ENCODE data around the gene NUDT16.

NUDT16 gene

GRCh38 chr3:131349454-131349853 lies 32.1 kb upstream of the NUDT16 start:
- H4K91ac ChIP-seq (ENCODE audit: low read depth, low read length, poor library complexity) = no peak overlapping the region
- no peak overlapping the region for H4K8ac ChIP-seq (ENCODE audit: low read depth, low read length)
- H3K36me3 ChIP-seq (replicated peaks in 1 of 2; ENCODE audit: control insufficient read depth in 2 of 2, insufficient read depth in 2 of 2, low read length in 2 of 2) = no peaks in the 10 kb centered on the region
- no peak for DNase-seq (ENCODE audit: low spot score)
- no peak overlapping the region for H3K9ac ChIP-seq (ENCODE audit: low read depth, low read length, poor library complexity)
- H2AFZ ChIP-seq (ENCODE audit: low read length) = no peak overlapping the region
- no peak overlapping the region for H3K27ac ChIP-seq (replicated peaks; ENCODE audit: low read length)
- H3K4me2 ChIP-seq (ENCODE audit: insufficient read depth, low read length, poor library complexity, severe bottlenecking) = no peak overlapping the region
- no peak overlapping the region for H3K18ac ChIP-seq (ENCODE audit: low read length)
- H2BK15ac ChIP-seq (ENCODE audit: low read length) = no peak overlapping the region
- no peak overlapping the region for H3K4me3 ChIP-seq (ENCODE audit: low read length in 2 of 2)
- H3K4me1 ChIP-seq (ENCODE audit: control insufficient read depth in 2 of 2, insufficient read depth in 1 of 2, low read depth in 1 of 2, low read length in 2 of 2) = peaks cover 0 to 2% of the 10 kb centered on the region in 2 donors
- no peak overlapping the region for H2BK5ac ChIP-seq (ENCODE audit: low read length)
- H2BK12ac ChIP-seq (ENCODE audit: low read length) = no peak overlapping the region
- H2AK5ac ChIP-seq (ENCODE audit: low read depth, low read length) = no peak overlapping the region
- peaks cover 0 to 2% (median 0%) of the 10 kb centered on the region in 3 experiments for H3K27me3 ChIP-seq (ENCODE audit: control insufficient read depth in 3 of 3, insufficient read depth in 3 of 3, low read depth in 1 of 3, low read length in 3 of 3)
- no peak overlapping the region for H3K23ac ChIP-seq (ENCODE audit: low read depth, low read length, poor library complexity)
- H3K79me1 ChIP-seq (ENCODE audit: low read depth, low read length) = no peaks in the 10 kb centered on the region
- H2BK120ac ChIP-seq (ENCODE audit: low read depth, low read length) = no peak overlapping the region
- no peak overlapping the region for H3K14ac ChIP-seq (ENCODE audit: low read length)
- H3K4ac ChIP-seq (ENCODE audit: low read length) = no peak overlapping the region
- WGBS, 2 donors (ENCODE audit: extremely low coverage in 2 of 2, insufficient read length in 2 of 2, insufficient replicate concordance in 1 of 2) = no CpG with 5 or more reads among the region's 5 CpGs
- no peaks in the 10 kb centered on the region for H3K9me3 ChIP-seq (replicated peaks in 1 of 2; ENCODE audit: control insufficient read depth in 2 of 2, insufficient read depth in 1 of 2, low read depth in 1 of 2, low read length in 2 of 2)

- no peak overlapping the region for H2BK12ac ChIP-seq (ENCODE audit: low read length)
- H3K79me1 ChIP-seq (ENCODE audit: low read depth, low read length) = no peaks in the 10 kb centered on the region
- H2AFZ ChIP-seq (ENCODE audit: low read length) = no peak overlapping the region
- no peak overlapping the region for H3K23ac ChIP-seq (ENCODE audit: low read depth, low read length, poor library complexity)
- peaks cover 0 to 2% (median 0%) of the 10 kb centered on the region in 3 experiments for H3K27me3 ChIP-seq (ENCODE audit: control insufficient read depth in 3 of 3, insufficient read depth in 3 of 3, low read depth in 1 of 3, low read length in 3 of 3)
- H4K8ac ChIP-seq (ENCODE audit: low read depth, low read length) = no peak overlapping the region
- no peak overlapping the region for H3K27ac ChIP-seq (replicated peaks; ENCODE audit: low read length)
- H2BK5ac ChIP-seq (ENCODE audit: low read length) = no peak overlapping the region
- no peak overlapping the region for H4K91ac ChIP-seq (ENCODE audit: low read depth, low read length, poor library complexity)
- no peaks in the 10 kb centered on the region for H3K9me3 ChIP-seq (replicated peaks in 1 of 2; ENCODE audit: control insufficient read depth in 2 of 2, insufficient read depth in 1 of 2, low read depth in 1 of 2, low read length in 2 of 2)
- no peak overlapping the region for H2AK5ac ChIP-seq (ENCODE audit: low read depth, low read length)
- no peak overlapping the region for H3K4me3 ChIP-seq (ENCODE audit: low read length in 2 of 2)
- H2BK15ac ChIP-seq (ENCODE audit: low read length) = no peak overlapping the region
- no peak overlapping the region for H3K4ac ChIP-seq (ENCODE audit: low read length)
- peaks cover 0 to 2% of the 10 kb centered on the region in 2 donors for H3K4me1 ChIP-seq (ENCODE audit: control insufficient read depth in 2 of 2, insufficient read depth in 1 of 2, low read depth in 1 of 2, low read length in 2 of 2)
- no peak overlapping the region for H2BK120ac ChIP-seq (ENCODE audit: low read depth, low read length)
- H3K4me2 ChIP-seq (ENCODE audit: insufficient read depth, low read length, poor library complexity, severe bottlenecking) = no peak overlapping the region
- no peak overlapping the region for H3K14ac ChIP-seq (ENCODE audit: low read length)
- no peak for DNase-seq (ENCODE audit: low spot score)
- no peak overlapping the region for H3K18ac ChIP-seq (ENCODE audit: low read length)
- no peaks in the 10 kb centered on the region for H3K36me3 ChIP-seq (replicated peaks in 1 of 2; ENCODE audit: control insufficient read depth in 2 of 2, insufficient read depth in 2 of 2, low read length in 2 of 2)
- WGBS, 2 donors (ENCODE audit: extremely low coverage in 2 of 2, insufficient read length in 2 of 2, insufficient replicate concordance in 1 of 2) = no CpG with 5 or more reads among the region's 4 CpGs
- peak overlapping the region; percentile 25 for H3K9ac ChIP-seq (ENCODE audit: low read depth, low read length, poor library complexity)
Measured at GRCh38 chr3:131349946-131350347, 31.6 kb upstream of the NUDT16 start.

GRCh38 chr3:131350506-131350905 lies 31.1 kb upstream of the NUDT16 start:
- no peak overlapping the region for H3K4me2 ChIP-seq (ENCODE audit: insufficient read depth, low read length, poor library complexity, severe bottlenecking)
- DNase-seq (ENCODE audit: low spot score) = no peak
- no peak overlapping the region for H3K14ac ChIP-seq (ENCODE audit: low read length)
- H3K23ac ChIP-seq (ENCODE audit: low read depth, low read length, poor library complexity) = no peak overlapping the region
- H3K79me1 ChIP-seq (ENCODE audit: low read depth, low read length) = no peaks in the 10 kb centered on the region
- H4K91ac ChIP-seq (ENCODE audit: low read depth, low read length, poor library complexity) = no peak overlapping the region
- H2AFZ ChIP-seq (ENCODE audit: low read length) = no peak overlapping the region
- WGBS, 2 donors (ENCODE audit: extremely low coverage in 2 of 2, insufficient read length in 2 of 2, insufficient replicate concordance in 1 of 2) = no CpG with 5 or more reads among the region's 1 CpG
- H3K18ac ChIP-seq (ENCODE audit: low read length) = no peak overlapping the region
- H3K9ac ChIP-seq (ENCODE audit: low read depth, low read length, poor library complexity) = no peak overlapping the region
- peaks cover 0 to 2% of the 10 kb centered on the region in 2 donors for H3K4me1 ChIP-seq (ENCODE audit: control insufficient read depth in 2 of 2, insufficient read depth in 1 of 2, low read depth in 1 of 2, low read length in 2 of 2)
- no peak overlapping the region for H2BK5ac ChIP-seq (ENCODE audit: low read length)
- no peak overlapping the region for H4K8ac ChIP-seq (ENCODE audit: low read depth, low read length)
- H3K36me3 ChIP-seq (replicated peaks in 1 of 2; ENCODE audit: control insufficient read depth in 2 of 2, insufficient read depth in 2 of 2, low read length in 2 of 2) = no peaks in the 10 kb centered on the region
- H3K27ac ChIP-seq (replicated peaks; ENCODE audit: low read length) = no peak overlapping the region
- H2AK5ac ChIP-seq (ENCODE audit: low read depth, low read length) = no peak overlapping the region
- H3K27me3 ChIP-seq (ENCODE audit: control insufficient read depth in 3 of 3, insufficient read depth in 3 of 3, low read depth in 1 of 3, low read length in 3 of 3) = peaks cover 0 to 2% (median 0%) of the 10 kb centered on the region in 3 experiments
- no peak overlapping the region for H3K4me3 ChIP-seq (ENCODE audit: low read length in 2 of 2)
- no peak overlapping the region for H3K4ac ChIP-seq (ENCODE audit: low read length)
- no peaks in the 10 kb centered on the region for H3K9me3 ChIP-seq (replicated peaks in 1 of 2; ENCODE audit: control insufficient read depth in 2 of 2, insufficient read depth in 1 of 2, low read depth in 1 of 2, low read length in 2 of 2)
- H2BK120ac ChIP-seq (ENCODE audit: low read depth, low read length) = no peak overlapping the region
- no peak overlapping the region for H2BK15ac ChIP-seq (ENCODE audit: low read length)
- H2BK12ac ChIP-seq (ENCODE audit: low read length) = no peak overlapping the region

GRCh38 chr3:131353016-131353877 lies 28.3 kb upstream of the NUDT16 start:
- no peak overlapping the region for H2AK5ac ChIP-seq (ENCODE audit: low read depth, low read length)
- no peaks in the 10 kb centered on the region for H3K36me3 ChIP-seq (replicated peaks in 1 of 2; ENCODE audit: control insufficient read depth in 2 of 2, insufficient read depth in 2 of 2, low read length in 2 of 2)
- no peaks in the 10 kb centered on the region for H3K79me1 ChIP-seq (ENCODE audit: low read depth, low read length)
- WGBS, 2 donors (ENCODE audit: extremely low coverage in 2 of 2, insufficient read length in 2 of 2, insufficient replicate concordance in 1 of 2) = no CpG with 5 or more reads among the region's 2 CpGs
- H3K4ac ChIP-seq (ENCODE audit: low read length) = no peak overlapping the region
- H2BK12ac ChIP-seq (ENCODE audit: low read length) = no peak overlapping the region
- no peak overlapping the region for H3K14ac ChIP-seq (ENCODE audit: low read length)
- no peak overlapping the region for H2BK5ac ChIP-seq (ENCODE audit: low read length)
- no peak overlapping the region for H3K23ac ChIP-seq (ENCODE audit: low read depth, low read length, poor library complexity)
- no peak overlapping the region for H4K8ac ChIP-seq (ENCODE audit: low read depth, low read length)
- peak overlapping the region; percentile 32 for H2AFZ ChIP-seq (ENCODE audit: low read length)
- no peak overlapping the region for H4K91ac ChIP-seq (ENCODE audit: low read depth, low read length, poor library complexity)
- H3K27ac ChIP-seq (replicated peaks; ENCODE audit: low read length) = no peak overlapping the region
- H3K4me1 ChIP-seq (ENCODE audit: control insufficient read depth in 2 of 2, insufficient read depth in 1 of 2, low read depth in 1 of 2, low read length in 2 of 2) = peaks cover 0 to 2% of the 10 kb centered on the region in 2 donors
- H3K4me3 ChIP-seq (ENCODE audit: low read length in 2 of 2) = no peak overlapping the region
- no peak overlapping the region for H3K4me2 ChIP-seq (ENCODE audit: insufficient read depth, low read length, poor library complexity, severe bottlenecking)
- H3K27me3 ChIP-seq (ENCODE audit: control insufficient read depth in 3 of 3, insufficient read depth in 3 of 3, low read depth in 1 of 3, low read length in 3 of 3) = peaks cover 0 to 2% (median 0%) of the 10 kb centered on the region in 3 experiments
- no peak overlapping the region for H2BK15ac ChIP-seq (ENCODE audit: low read length)
- H3K18ac ChIP-seq (ENCODE audit: low read length) = no peak overlapping the region
- no peaks in the 10 kb centered on the region for H3K9me3 ChIP-seq (replicated peaks in 1 of 2; ENCODE audit: control insufficient read depth in 2 of 2, insufficient read depth in 1 of 2, low read depth in 1 of 2, low read length in 2 of 2)
- DNase-seq (ENCODE audit: low spot score) = no peak
- no peak overlapping the region for H3K9ac ChIP-seq (ENCODE audit: low read depth, low read length, poor library complexity)
- H2BK120ac ChIP-seq (ENCODE audit: low read depth, low read length) = no peak overlapping the region
